HuH-7.5 (cell line): ENCODE results near the gene ODAD2.
"Not testable (repeated sequence)": the region's sequence is repeated elsewhere in the genome, so short reads cannot be mapped to it uniquely, and the experiment has no call there.

Experiments used
- DNase-seq: peaks from one replicate; pipeline ENCODE4 v3.0.0; 2011; ENCODE audit warnings: low spot score

Gene ODAD2

DNA sequence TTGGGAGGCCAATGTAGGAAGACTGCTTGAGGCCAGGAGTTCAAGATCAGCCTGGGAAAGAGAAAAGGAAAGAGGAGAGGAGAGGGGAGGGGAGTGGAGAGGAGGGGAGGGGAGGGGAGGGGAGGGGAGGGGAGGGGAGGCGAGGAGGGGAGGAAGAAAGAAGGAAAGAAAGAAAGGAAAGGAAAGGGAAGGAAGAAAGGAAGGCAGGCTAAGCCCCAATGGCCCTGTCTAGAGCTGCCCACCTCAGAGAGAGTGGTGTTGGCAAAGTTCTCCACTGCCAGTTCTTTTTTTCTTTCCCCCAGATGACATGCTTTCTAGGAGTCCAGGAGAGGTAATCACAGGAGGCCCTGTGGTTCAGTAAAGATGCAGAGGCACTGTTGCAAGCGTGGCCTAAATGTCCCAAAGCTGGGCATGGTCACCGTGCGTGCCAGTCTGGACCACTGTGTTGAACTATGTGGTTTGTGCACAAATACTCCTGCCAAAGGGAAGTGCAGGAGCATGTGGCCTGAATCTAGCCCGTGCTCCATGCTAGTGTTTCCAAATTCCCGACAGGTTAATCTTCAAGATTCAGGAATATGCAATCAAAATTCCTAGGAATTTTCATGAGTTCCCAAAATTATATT, 39.7 kb downstream of the ODAD2 start:
- DNase-seq, result no peak

DNA sequence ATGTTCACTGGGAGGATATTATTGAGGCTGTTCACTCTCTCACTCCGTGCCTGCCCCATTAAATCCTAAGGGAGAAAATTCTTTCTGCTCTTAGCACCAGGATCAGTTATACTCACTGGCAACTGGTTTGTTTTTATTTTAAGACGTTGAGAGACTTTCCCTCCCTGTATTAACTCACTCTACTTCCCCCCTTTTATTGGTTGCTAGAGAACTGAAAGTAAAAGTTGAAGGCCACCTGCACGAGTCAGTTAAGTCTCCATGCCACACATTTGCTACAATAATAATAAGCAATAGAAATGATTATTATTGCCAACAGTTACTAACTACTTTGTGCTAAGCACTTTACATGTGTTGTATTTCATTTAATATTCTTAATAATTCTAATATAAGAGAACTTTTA, 40.5 kb downstream of the ODAD2 start:
- DNase-seq, result not testable (repeated sequence)

DNA sequence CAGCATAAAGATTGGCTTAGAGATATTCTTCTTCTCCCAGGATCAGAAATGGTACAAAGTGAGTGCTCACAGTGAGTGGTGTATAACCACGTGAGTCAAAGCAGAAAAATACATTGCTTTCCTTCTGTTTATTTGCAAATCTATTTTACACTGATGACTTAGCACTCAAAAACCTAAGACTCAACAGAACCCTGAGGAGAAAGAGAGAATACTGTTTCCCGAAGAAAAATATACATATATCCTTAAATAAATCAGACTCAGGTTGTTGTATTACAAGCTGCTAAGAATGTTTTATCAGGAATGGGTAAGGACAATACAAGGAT, 48.7 kb downstream of the ODAD2 start:
- DNase-seq, result no peak

DNA sequence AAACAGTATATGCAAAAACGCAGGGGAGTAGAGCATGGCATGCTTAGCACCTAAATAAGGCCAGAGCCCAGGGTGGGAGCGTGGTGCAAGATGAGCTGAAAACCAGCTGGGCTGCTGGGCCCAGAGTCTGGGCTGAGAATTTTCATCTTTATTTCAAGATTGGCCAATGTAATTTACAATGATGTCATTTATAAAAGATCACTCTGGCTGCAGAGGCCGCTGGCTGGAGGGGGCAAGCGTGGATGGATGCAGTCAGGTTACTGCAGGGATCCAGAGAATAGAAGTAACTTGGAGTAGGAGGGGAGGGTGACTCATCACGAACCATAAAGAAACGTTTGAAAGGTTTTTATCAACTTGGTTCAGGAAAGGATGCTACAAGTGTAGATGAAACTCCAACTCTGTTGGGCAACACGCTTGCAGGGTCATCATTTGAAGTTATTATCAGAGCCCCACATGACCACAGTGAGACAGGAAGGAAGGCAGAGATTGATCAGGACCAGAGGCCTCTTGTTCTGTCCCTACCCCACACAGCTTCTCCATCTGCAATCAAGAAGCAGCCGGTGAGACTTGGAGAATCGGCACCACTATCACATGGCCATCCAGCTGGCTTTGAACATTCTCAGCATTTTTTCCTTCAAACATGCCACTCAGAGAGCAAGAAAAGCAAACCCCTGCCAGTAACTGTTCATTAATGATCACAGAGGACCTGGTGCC, 49.2 kb downstream of the ODAD2 start:
- DNase-seq, result no peak

DNA sequence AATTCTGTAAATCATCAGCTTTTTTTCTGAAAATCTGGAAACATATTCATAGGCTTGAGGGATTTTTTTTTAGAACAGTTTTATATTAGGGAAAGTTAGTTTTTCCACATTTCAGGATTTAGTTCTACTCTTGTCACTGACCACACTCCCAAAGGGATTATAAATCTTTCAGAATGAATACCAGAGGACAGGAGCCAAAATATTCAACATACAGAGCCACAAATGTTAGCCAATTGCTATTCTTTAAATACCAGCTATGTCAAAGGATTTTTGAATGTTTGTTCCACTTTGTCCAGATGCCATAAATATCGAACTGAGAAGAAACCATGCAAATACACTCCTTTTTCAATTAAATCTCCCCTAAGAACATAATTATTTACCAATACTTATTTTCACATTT, 50.7 kb downstream of the ODAD2 start:
- DNase-seq, result no peak

DNA sequence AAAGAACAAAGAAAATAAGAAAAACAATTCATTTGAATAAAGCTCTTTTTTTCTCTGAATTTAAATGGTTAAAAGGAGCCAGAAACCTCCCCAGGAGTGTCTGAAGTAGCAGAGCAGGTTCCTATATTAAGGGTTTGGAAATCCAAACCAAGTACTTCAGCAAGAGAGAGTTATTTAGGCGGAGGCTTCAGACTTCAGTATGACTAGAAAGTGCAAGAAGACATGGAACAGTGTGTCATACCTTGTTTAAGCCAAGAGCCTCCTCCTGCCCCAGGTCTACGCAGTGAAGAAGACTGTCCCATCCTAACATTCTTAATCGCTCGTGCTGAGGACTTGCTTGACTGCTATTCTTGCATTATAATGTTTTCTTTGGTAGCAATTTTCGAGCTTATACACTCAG, 51.3 kb downstream of the ODAD2 start:
- DNase-seq, result no peak

DNA sequence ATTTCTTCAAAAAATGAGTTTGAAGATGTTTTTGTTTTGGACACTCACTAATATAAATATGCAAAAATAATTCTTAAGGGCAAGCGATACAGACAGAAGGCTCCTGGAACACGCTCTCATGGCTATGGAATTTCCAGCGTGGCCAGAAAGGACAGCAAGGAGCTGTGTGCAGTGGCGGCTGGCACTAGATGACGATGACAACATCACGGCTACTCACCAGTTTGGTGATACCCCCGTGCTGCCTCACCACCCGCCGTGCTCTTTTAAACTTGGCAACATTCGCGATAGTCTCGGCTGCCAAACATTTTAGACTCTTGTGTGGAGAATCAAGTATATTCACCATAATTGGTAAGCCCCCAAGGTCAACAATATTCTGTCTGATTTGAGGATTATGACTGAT, 54.9 kb downstream of the ODAD2 start:
- no peak for DNase-seq

DNA sequence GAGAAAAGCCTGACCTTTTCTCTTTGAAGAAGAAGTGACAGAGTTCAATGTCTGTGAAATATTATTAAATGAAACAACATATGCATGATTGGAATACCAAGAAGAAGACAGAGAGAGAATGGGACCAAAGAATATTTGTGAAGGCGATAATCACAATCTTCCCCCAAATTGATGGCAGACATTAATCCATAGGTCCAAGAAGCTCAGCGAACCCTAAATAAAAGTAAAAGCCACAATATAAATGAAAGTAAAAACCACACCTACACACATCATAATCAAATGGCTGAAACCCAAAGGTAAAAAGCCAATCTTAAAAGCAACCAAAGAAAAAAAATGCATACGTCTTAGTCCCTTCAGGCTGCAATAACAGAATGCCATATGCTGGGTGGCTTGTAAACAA, 84.0 kb downstream of the ODAD2 start:
- DNase-seq, result no peak

DNA sequence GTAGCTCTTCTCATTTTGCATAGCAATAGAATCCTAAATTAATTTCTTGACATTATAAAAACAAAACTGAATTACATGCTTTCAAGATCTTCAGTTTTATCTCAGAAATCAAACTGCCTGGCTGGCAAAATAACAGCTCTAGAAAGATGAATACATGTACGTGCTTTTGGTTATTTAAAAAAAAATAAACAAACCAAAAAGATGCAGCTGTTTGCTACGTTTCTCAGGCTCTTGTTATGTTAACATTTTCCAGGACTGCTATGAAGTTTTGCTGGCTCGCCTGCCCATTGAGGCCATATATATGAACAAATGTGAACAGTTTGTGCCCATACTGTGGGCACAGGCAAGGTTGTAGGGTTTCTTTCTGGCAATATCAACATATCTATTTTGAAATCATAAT, 86.6 kb downstream of the ODAD2 start:
- DNase-seq, result no peak

DNA sequence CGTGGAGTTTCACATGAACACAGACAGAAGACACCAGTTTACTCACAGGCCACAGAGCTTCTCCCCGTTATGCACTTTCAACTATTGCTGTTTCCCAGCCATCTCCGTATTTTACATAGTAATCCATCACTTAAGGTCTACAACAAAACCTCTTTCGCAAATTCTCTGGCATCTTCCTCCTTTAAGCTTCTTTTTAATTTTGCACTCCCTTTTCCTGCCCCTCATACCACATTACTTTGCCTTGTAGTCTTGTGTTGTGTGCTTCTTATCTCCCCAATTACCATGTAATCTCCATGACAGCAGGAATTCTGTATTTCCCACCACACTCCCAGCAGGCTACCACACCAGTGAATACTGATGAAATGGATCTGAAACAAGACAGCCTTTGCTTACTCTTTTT, 87.3 kb downstream of the ODAD2 start:
- no peak for DNase-seq

DNA sequence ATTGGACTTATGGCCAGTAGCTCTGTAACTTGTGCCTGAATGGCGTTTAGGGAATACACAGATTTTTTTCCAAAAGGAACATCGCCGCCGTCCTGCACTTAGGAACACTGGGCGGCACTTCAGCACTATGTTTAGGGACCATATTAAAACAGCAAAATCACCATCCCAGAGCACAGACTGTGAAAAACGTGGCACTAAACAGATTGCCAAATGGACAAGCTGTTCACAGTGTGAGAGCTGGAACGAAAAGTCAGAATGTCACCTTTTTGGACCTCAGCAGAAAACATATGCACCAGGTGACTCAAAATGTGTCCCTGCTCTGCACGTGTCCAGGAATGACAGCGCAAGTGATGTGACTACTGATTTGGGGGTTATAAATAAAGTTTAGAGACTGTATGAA, 87.9 kb downstream of the ODAD2 start:
- no peak for DNase-seq

DNA sequence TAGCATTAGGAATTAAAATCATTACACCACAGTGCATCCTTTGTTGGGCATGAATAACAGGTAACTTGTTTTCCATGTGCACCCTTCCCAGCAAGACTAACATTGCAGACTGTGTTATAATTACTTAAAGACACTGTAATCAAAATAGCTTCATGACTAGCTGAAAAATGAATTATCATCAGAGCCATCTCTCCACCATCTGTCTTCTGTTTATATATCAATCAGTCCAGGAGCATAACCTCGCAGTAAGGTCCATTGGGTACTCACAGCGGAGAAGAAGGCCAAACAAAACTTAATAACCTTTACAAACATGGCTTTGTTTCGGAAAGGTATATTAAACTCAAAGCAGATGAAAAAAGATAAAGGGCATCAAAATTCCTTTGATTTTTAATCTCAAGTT, 90.6 kb downstream of the ODAD2 start:
- no peak for DNase-seq

DNA sequence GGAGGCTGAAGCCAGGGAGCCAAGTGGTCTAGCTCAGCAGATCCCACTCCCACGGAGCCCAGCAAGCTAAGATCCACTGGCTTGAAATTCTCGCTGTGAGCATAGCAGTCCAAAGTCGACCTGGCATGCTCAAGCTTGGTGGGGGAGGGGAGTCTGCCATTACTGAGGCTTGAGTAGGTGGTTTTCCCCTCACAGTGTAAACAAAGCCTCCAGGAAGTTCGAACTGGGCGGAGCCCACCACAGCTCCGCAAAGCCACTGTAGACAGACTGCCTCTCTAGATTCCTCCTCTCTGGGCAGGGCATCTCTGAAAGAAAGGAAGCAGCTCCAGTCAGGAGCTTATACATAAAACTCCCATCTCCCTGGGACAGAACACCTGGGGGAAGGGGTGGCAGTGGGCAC, 99.4 kb downstream of the ODAD2 start:
- not testable (repeated sequence) for DNase-seq

DNA sequence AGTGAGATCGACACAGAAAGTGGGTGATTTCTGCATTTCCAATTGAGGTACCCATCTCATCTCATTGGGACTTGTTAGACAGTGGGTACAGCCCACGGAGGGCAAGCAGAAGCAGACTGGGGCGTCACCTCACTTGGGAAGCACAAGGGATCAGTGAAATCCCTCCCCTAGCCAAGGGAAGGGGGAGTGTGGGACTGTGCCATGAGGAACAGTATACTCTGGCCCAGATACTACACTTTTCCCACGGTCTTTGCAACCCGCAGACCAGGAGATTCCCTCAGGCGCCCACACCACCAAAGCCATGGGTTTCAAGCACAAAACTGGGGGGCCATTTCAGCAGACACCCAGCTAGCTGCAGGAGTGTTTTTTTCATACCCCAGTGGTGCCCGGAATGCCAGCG, 99.8 kb downstream of the ODAD2 start:
- DNase-seq, result no peak

DNA sequence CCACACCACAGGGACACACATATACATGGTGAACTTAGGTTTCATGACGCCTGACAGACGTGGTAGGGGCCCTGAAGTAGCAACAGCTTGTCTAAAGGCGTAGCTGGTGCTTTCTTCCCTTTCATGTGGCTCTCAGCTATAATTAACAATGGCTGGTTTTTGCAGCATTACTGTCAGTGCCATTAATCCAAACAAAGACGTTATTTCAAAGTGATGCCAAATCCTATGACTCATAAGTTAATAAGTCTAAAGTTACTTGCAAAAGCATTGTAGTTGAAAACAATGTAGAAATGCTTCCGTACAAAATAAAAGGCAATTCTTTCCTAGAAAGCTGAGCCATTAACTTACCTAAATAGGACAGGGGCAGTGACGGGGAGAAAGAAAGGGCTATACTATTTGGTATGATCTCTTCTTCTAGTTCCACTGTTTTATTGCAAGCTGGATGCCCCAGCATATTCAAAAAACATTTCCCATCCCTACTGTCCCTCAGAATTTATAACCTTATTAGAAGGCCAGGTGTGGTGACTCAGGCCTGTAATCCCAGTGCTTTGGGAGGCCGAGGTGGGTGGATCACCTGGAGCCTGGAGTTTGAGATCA, 105.4 kb downstream of the ODAD2 start:
- DNase-seq, result no peak

DNA sequence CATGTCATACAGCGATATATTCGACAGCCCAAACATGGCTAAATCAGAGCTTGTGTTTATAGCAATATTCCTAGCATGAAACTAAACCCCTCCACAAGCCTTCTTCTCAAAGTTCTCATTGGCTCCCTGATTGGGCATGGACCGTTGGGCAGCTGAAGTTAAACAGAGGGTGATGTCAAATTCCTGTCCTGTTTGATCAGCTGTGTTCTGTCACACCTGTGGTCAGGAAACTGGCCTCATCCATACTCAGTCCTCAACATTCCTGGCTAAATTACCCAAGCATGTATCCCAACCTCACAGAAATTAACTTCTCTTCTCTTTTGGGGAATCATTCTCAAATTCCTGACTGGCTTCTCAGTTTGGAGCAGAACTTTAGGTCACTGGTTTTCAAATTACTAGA, 107.9 kb downstream of the ODAD2 start:
- DNase-seq, result no peak

DNA sequence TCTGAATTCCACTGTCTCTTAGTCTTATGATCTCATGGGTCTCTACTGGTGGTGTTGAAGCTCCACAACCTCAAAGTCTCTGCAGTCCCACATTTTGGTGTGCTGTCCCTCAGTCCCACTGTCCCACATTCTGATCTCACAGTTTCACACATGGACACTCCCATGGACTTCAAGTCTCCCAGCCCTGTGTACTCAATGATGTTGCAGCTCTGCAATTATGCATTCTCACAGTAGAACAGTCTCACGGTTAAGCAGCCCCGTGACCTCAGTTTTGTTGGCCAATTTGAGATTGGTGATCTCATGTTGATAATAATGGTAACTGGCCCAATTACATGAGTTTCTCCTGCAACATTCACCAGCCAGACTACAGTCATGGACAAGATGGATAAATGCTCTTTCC, 109.4 kb downstream of the ODAD2 start:
- no peak for DNase-seq

DNA sequence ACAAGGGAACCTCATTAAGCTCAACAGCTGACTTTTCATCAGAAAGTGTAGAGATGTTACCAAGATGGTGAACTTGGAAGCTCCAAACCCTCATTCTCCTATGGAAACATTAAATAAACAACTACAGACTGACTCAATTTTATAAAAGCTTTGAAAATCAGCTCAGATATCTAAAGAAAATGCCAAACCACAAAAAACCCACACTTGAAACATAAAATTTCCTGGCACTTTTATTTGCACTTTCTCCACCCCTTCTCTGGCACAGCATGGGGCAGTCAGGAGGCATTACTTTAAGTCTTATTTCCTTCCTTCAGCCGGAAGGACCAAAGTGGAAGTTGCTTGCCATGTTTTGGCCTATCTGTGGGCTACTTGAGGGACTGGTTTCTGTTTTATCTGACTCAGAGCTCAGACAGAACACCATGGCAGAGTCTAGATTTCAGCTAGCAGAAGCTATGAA, 114.7 kb downstream of the ODAD2 start:
- DNase-seq, result no peak

DNA sequence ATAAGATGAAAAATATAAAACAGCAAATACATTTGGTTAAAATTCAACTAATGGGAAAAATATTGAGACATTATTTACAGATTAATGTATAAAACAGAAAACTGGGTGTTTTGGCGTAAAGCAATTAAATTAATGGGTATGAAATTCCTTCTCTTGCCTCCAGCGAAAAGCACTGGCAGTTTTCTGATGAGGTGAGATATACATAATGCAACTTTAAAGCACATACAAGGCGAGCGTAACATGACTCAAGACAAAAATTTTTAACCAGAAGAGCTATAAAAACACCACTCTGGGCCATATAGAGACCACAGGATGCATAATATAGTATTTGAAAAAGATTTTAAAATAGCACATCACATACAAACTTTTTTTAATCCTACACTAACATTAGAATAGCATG, 120.6 kb downstream of the ODAD2 start:
- no peak for DNase-seq

DNA sequence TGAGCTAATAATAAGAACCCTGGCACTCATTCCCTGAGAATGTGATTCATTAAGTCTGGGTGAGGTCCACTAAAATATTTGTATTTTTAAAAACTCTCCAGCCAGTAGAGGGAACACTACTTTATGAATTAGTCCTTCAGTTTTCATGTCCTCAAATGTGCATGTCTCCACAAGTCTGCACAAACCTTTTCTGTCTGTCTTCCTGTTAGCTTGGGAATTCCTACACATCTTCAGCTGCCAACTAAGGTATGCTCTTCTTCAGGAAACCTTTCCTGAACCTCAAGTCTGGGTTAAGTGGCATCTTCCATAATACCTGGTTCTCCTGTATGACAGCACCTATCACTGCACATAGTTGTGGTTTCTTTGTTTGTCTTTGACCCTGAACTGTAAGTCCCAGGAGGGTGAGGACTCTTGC, 133.7 kb downstream of the ODAD2 start:
- no peak for DNase-seq

DNA sequence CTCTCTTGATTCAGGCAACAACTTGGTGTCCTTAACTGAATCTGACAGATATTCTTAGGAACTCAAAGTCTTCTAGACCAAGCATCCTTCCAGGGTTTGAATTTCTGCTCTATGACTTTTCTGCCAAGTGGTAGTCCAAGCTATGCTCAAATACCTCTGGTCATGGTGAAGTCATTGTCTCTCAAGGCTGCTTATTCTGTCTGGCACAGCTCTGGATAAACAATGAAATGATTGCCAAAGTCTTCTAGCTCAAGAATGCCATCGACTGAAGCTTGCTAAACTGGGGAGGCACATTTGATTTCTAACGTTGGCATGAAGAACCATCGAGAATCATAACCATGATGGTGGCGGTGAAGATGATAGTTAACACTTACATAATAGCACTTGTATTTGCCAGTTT, 137.1 kb downstream of the ODAD2 start:
- no peak for DNase-seq

DNA sequence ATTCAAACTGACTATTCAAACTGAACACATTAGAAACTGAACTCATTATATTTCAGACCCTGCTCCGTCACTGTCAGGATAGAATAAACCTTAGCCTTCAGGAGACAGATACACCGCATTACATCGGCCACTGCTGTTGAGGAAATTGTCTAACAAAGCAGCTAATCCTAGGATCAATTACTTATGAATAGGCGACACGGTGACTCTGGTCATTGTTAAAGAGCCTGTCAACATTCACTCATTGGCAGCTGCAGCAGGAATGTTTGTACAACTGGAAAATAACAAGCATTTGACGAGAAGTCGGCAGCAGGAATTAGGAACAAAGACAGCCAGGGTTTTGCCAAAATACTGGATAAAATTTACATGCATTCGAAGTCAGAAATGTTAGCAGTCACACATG, 141.3 kb downstream of the ODAD2 start:
- no peak for DNase-seq

DNA sequence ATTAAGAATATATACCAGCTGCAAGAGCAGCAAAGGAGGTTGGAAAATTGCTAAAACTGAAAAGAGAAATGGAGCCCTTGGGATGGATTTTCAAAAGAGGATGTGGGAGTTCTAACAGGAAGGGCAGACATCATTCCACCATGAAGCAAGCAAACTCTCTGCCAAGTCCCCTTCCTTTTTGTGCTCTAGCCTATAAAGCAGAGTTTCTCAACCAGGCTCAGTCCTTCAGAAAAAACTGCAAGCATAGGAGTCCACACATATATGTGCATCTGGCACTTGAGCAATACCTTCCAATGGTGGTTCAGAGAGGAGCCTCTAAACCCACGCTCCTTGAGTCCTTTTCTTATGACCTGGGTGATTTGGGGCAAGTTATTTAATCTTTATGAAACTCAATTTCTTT, 154.7 kb downstream of the ODAD2 start:
- DNase-seq, result no peak

DNA sequence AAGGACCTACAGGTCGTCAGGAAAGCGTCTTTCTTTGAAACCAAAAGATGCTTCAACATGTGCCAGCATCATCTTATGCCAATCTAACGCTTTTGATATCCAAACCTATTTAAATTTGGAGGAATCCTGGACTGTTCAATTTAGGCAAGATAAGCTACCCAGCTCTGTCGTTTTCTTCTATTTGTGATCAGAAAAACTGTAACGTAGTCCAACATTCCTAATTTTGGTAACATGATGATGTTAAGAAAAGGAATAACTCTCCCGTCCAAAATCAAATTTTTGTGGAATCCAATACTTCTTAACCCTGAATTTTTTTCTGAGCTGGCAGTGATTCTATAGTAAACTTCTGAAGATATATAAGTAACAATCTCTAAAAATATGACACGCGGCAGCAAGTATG, 160.0 kb downstream of the ODAD2 start:
- DNase-seq, result no peak
